OCI-LY3 (cell line): ENCODE results near the gene ADGRB3.

Source experiments
- H2AFZ ChIP-seq: fragments of 200-600, 300-600 bp; shearing (Covaris generic); 2 replicates; pipeline ENCODE4 v1.6.0; 2014; ENCODE audit warnings: antibody characterized with exemption, low read depth, low read length
- H3K27ac ChIP-seq: fragments of 200-600, 300-600 bp; sonication (generic); 2 replicates; pipeline ENCODE4 v1.5.1; 2014; ENCODE audit warnings: mild to moderate bottlenecking, low read length, moderate library complexity, mixed read lengths
- H3K27me3 ChIP-seq: fragments of 200-600, 300-600 bp; sonication (generic); 2 replicates; pipeline ENCODE4 v1.6.1; 2014; ENCODE audit warnings: low read depth, low read length, mixed read lengths
- H3K36me3 ChIP-seq: fragments of 200-600, 300-600 bp; sonication (generic); replicated peaks from 2 replicates; pipeline ENCODE3; 2014; ENCODE audit warnings: low read depth, low read length, mixed read lengths
- H3K4me1 ChIP-seq: fragments of 300-600, 200-600 bp; sonication (generic); 2 replicates; pipeline ENCODE4 v1.6.1; 2014; ENCODE audit warnings: low read length, mixed read lengths
- H3K4me2 ChIP-seq: fragments of 200-600, 300-600 bp; sonication (generic); 2 replicates; pipeline ENCODE4 v1.6.1; 2014; ENCODE audit warnings: low read length, mixed read lengths
- H3K4me3 ChIP-seq: fragments of 300-600, 200-600 bp; sonication (generic); 2 replicates; pipeline ENCODE4 v1.5.1; 2014; ENCODE audit warnings: antibody characterized with exemption, mild to moderate bottlenecking, low read length, moderate library complexity
- H3K79me2 ChIP-seq: fragments of 300-600, 200-600 bp; shearing (Covaris generic); 2 replicates; pipeline ENCODE4 v1.6.1; 2014; ENCODE audit warnings: mild to moderate bottlenecking, low read length, mixed read lengths
- H3K9ac ChIP-seq: fragments of 300-600, 200-600 bp; shearing (Covaris generic); 2 replicates; pipeline ENCODE4 v1.6.0; 2014; ENCODE audit warnings: mild to moderate bottlenecking, low read length, moderate library complexity
- H3K9me3 ChIP-seq: fragments of 200-600, 300-600 bp; shearing (Covaris generic); 2 replicates; pipeline ENCODE4 v1.6.1; 2014; ENCODE audit warnings: low read length, mixed read lengths; ENCODE audit not compliant: insufficient read depth
- H4K20me1 ChIP-seq: fragments of 200-600, 300-600 bp; sonication (generic); 2 replicates; pipeline ENCODE4 v1.6.1; 2016; ENCODE audit warnings: low read length, mixed read lengths; ENCODE audit not compliant: insufficient read depth
- EZH2phosphoT487 ChIP-seq: fragments of 200-600 bp; shearing (Covaris generic); IDR thresholded peaks from 2 replicates; pipeline ENCODE4 v1.6.1; 2018; ENCODE audit warnings: antibody characterized with exemption, mixed run types, low read depth
- TF ChIP-seq, protein P1 (sequence below): fragments of 200-600, 300-600 bp; sonication (generic); IDR thresholded peaks from 2 replicates; pipeline ENCODE4 v1.5.1; 2014; ENCODE audit warnings: antibody characterized with exemption, low read length, low read depth

Gene ADGRB3

GRCh38 chr6:68637071-68637470 is 2.0 kb downstream of the ADGRB3 start:
- H3K4me3 ChIP-seq = no peak overlapping the region
- H3K27ac ChIP-seq = no peak overlapping the region
- no peaks in the 10 kb centered on the region for H3K36me3 ChIP-seq
- no peak overlapping the region for H3K4me2 ChIP-seq
- H2AFZ ChIP-seq = no peak overlapping the region
- H3K9ac ChIP-seq = no peak overlapping the region
- H4K20me1 ChIP-seq = no peaks in the 10 kb centered on the region
- TF ChIP-seq EZH2phosphoT487 = no peak
- TF ChIP-seq, protein P1, sequence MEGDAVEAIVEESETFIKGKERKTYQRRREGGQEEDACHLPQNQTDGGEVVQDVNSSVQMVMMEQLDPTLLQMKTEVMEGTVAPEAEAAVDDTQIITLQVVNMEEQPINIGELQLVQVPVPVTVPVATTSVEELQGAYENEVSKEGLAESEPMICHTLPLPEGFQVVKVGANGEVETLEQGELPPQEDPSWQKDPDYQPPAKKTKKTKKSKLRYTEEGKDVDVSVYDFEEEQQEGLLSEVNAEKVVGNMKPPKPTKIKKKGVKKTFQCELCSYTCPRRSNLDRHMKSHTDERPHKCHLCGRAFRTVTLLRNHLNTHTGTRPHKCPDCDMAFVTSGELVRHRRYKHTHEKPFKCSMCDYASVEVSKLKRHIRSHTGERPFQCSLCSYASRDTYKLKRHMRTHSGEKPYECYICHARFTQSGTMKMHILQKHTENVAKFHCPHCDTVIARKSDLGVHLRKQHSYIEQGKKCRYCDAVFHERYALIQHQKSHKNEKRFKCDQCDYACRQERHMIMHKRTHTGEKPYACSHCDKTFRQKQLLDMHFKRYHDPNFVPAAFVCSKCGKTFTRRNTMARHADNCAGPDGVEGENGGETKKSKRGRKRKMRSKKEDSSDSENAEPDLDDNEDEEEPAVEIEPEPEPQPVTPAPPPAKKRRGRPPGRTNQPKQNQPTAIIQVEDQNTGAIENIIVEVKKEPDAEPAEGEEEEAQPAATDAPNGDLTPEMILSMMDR = no peak
- H3K79me2 ChIP-seq = no peaks in the 10 kb centered on the region
- no peaks in the 10 kb centered on the region for H3K9me3 ChIP-seq
- 0 out of 2 replicates have a peak, but pooled peaks cover 6% of the 10 kb centered on the region for H3K27me3 ChIP-seq
- peaks cover 27% of the 10 kb centered on the region for H3K4me1 ChIP-seq

- no peak overlapping the region for H3K4me2 ChIP-seq
- no peaks in the 10 kb centered on the region for H4K20me1 ChIP-seq
- TF ChIP-seq EZH2phosphoT487 = no peak
- TF ChIP-seq, protein P1 = no peak
- H2AFZ ChIP-seq = no peak overlapping the region
- H3K4me1 ChIP-seq = peaks cover 27% of the 10 kb centered on the region
- H3K9ac ChIP-seq = no peak overlapping the region
- H3K36me3 ChIP-seq = no peaks in the 10 kb centered on the region
- no peaks in the 10 kb centered on the region for H3K79me2 ChIP-seq
- H3K9me3 ChIP-seq = no peaks in the 10 kb centered on the region
- no peak overlapping the region for H3K4me3 ChIP-seq
- no peak overlapping the region for H3K27ac ChIP-seq
- H3K27me3 ChIP-seq = 0 out of 2 replicates have a peak, but pooled peaks cover 6% of the 10 kb centered on the region
These were observed 2.7 kb downstream of the ADGRB3 start for GRCh38 chr6:68637782-68638181.

DNA sequence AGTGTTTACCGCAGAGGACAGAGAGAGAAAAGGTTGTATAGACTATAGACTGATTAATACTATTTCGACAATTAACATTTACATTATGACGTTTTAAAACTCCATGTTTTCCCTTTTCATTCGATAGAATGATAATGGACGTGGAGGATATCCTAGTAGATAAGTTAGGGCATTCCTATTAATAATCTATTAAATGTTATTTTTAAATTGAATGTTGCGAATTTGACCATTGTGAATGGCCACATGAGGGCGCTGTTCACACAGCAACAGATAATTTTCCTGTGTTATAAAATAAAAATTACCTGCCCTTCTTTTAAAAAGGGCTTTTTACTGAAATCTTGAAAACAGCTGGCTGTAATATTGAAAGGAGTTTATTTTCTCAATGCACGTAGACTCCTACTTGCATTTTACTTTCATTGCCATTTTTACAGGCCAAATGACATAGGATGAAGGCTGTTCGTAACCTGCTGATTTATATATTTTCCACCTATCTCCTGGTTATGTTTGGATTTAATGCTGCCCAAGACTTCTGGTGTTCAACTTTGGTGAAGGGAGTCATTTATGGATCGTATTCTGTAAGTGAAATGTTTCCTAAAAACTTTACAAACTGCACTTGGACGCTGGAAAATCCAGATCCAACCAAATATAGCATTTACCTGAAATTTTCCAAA is 3.3 kb downstream of the ADGRB3 start:
- H2AFZ ChIP-seq = no peak overlapping the region
- H3K4me1 ChIP-seq = peaks cover 27% of the 10 kb centered on the region
- H3K4me3 ChIP-seq = no peak overlapping the region
- peak overlapping the region; percentile 9; the same call in 1 of the 2 replicates for H3K4me2 ChIP-seq
- no peak overlapping the region for H3K27ac ChIP-seq
- 0 out of 2 replicates have a peak, but pooled peaks cover 6% of the 10 kb centered on the region for H3K27me3 ChIP-seq
- H3K9me3 ChIP-seq = no peaks in the 10 kb centered on the region
- no peaks in the 10 kb centered on the region for H4K20me1 ChIP-seq
- H3K79me2 ChIP-seq = no peaks in the 10 kb centered on the region
- TF ChIP-seq, protein P1 = peak; percentile 89
- TF ChIP-seq EZH2phosphoT487 = no peak
- H3K9ac ChIP-seq = no peak overlapping the region
- no peaks in the 10 kb centered on the region for H3K36me3 ChIP-seq

GRCh38 chr6:68639211-68639610 is 4.1 kb downstream of the ADGRB3 start:
- Histone ChIP-seq H4K20me1 (no peaks in the 10 kb centered on the region), H3K79me2 (no peaks in the 10 kb centered on the region), H3K9ac (no peak overlapping the region), H2AFZ (no peak overlapping the region), H3K9me3 (no peaks in the 10 kb centered on the region), H3K27me3 (0 out of 2 replicates have a peak, but pooled peaks cover 2% of the 10 kb centered on the region), H3K4me2 (no peak overlapping the region), H3K27ac (no peak overlapping the region), H3K4me3 (no peak overlapping the region), H3K36me3 (no peaks in the 10 kb centered on the region), H3K4me1 (peaks cover 24% of the 10 kb centered on the region)
- TF ChIP-seq, protein P1 = no peak
- no peak for TF ChIP-seq EZH2phosphoT487
